ENCODE results near the gene FKBP7. TPM values are rescaled to one million over a fixed set of nuclear protein-coding genes. Genes with fewer than 3 reads are reported as not detected.
A peak's percentile ranks its signal among the peaks of the same experiment; 100 is the strongest.
"Not testable (repeated sequence)": the region's sequence is repeated elsewhere in the genome, so short reads cannot be mapped to it uniquely, and the experiment has no call there.

FKBP7 gene
- total RNA-seq, 2 donors from 2014 or later = 1.7 to 2.6 TPM

DNA sequence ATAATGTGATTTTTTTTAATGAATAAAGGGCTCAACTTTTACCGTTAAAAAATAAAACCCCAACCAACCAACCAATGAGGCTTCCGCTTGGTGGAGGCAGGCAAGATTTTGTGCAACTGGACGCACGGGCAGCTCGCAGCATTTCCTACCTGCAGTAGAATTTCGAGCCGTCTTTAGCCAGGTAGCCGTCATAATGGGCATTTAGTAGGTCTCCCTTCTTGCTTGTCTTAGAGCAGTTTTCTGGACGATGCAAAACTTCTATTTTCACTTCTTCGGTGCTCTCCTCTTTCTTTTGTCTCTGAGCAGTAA, 316 bp downstream of the FKBP7 start:
- peak overlapping the region; percentile 99 for H3K4me3 Mint-ChIP-seq
- no peaks in the 10 kb centered on the region for H3K27me3 Mint-ChIP-seq
- H3K9me3 Mint-ChIP-seq = no peaks in the 10 kb centered on the region
- peaks cover 13% of the 10 kb centered on the region for H3K4me1 Mint-ChIP-seq
- no peaks in the 10 kb centered on the region for H3K36me3 Mint-ChIP-seq (ENCODE audit: low read depth)
- H3K27ac Mint-ChIP-seq = peak overlapping the region; percentile 98
- ATAC-seq (replicated peaks) = no peak

DNA sequence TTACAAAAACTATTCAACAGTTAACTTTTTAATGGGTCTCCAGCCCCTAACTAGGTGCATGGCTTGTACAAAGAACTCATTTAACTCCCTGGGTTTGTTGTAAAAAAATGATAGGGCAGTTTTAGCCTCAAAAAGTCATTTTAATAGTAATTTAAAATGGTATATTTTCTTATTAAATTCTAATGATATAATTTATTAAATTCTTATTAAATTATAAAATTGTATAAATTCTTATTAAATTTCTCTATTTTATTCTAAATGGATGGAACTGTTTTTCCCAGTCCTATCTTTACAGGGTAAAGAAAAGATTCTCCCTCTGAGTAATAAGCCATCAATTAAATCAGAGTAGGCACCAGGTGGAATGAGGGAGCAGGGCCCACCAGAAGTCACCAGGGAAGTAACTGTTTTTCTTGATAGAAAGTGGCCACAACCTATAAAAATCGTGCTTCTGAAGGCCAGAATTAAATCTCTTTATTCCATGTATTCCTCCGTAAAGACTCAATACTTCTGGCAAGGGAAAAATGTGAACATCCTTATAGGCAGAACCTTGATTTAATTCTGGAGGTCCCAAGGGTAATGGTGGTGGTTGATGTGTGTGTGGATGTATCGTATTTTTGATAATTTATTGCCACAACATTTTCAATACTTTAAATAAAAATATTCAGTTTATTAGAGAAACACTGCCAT, 814 bp downstream of the FKBP7 start:
- no peak for ATAC-seq (replicated peaks)
- Mint-ChIP-seq H3K9me3 (no peaks in the 10 kb centered on the region), H3K27me3 (no peaks in the 10 kb centered on the region), H3K4me3 (peak overlapping the region; percentile 99), H3K27ac (no peak overlapping the region), H3K4me1 (peaks cover 8% of the 10 kb centered on the region), H3K36me3 (ENCODE audit: low read depth) (no peaks in the 10 kb centered on the region)

GRCh38 chr2:178476477-178476876, 1.9 kb downstream of the FKBP7 start:
- no peak for ATAC-seq (replicated peaks)
- no peaks in the 10 kb centered on the region for H3K36me3 Mint-ChIP-seq (ENCODE audit: low read depth)
- no peaks in the 10 kb centered on the region for H3K27me3 Mint-ChIP-seq
- H3K4me1 Mint-ChIP-seq = no peaks in the 10 kb centered on the region
- no peak overlapping the region for H3K27ac Mint-ChIP-seq
- H3K9me3 Mint-ChIP-seq = no peaks in the 10 kb centered on the region
- H3K4me3 Mint-ChIP-seq = no peak overlapping the region

- no peaks in the 10 kb centered on the region for H3K36me3 Mint-ChIP-seq (ENCODE audit: low read depth)
- no peak overlapping the region for H3K4me3 Mint-ChIP-seq
- no peak for ATAC-seq (replicated peaks)
- H3K27ac Mint-ChIP-seq = no peak overlapping the region
- H3K27me3 Mint-ChIP-seq = no peaks in the 10 kb centered on the region
- H3K9me3 Mint-ChIP-seq = no peaks in the 10 kb centered on the region
- H3K4me1 Mint-ChIP-seq = no peaks in the 10 kb centered on the region
Measured at GRCh38 chr2:178474560-178474959, 3.8 kb downstream of the FKBP7 start.

DNA sequence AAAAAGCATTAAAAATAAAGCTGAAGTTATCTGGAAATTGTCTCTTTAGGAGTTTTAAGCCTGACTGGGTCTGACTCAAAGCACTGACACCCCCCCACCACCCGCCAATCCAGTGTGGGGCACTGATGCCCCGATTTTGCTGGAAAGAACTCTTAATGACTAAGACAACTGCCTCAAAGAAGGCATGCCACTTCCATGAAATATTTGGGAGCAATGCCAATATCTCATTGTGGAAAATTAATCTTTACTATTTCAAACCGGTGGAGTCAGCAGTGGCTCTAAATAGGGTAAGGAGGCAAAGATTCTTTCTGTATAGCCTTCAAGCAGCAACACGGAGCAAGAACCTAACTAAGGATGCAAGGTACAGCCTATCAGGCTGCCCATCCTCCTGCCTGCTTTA, 4.5 kb downstream of the FKBP7 start:
- Mint-ChIP-seq H3K27me3 (no peaks in the 10 kb centered on the region), H3K36me3 (ENCODE audit: low read depth) (no peaks in the 10 kb centered on the region), H3K9me3 (no peaks in the 10 kb centered on the region), H3K4me3 (no peak overlapping the region), H3K27ac (no peak overlapping the region), H3K4me1 (no peaks in the 10 kb centered on the region)
- no peak for ATAC-seq (replicated peaks)

DNA sequence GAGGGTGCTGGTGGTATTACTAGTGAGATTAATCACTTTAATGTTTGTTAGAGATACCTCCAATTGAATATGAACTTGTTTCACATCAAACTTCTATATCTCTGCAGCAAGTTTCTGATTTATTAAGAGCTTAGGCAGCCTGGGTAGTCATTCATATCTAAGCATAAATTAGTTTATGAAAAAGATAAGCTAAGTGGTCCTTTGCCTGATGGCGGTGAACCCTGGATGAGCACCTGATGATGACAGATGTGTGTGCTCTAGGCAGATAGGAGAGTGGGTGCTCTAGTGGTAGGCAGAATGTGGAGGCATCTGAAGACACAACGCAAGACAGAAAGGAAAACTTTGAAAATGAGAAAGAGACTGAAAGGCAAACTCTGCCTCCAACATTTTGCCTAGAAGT, 5.0 kb downstream of the FKBP7 start:
- H3K9me3 Mint-ChIP-seq = no peaks in the 10 kb centered on the region
- H3K4me1 Mint-ChIP-seq = no peaks in the 10 kb centered on the region
- H3K36me3 Mint-ChIP-seq (ENCODE audit: low read depth) = no peaks in the 10 kb centered on the region
- no peak for ATAC-seq (replicated peaks)
- H3K27ac Mint-ChIP-seq = no peak overlapping the region
- H3K4me3 Mint-ChIP-seq = no peak overlapping the region
- H3K27me3 Mint-ChIP-seq = no peaks in the 10 kb centered on the region

DNA sequence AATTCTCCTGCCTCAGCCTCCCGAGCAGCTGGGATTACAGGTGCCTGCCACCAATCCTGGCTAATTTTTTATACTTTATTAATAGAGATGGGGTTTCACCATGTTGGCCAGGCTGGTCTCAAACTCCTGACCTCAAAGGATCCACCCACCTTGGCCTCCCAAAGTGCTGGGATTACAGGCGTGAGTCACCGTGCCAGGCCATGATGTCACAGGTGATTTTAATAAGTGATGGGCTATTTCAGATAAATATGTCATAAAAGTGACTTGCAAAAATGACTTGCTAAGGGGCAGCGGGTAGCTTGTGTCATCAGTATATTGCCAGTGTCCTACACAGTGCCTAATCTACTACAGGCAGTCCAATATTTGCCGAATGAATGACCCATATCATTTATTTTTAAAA, 7.1 kb downstream of the FKBP7 start:
- H3K4me3 Mint-ChIP-seq, H3K27me3 Mint-ChIP-seq, H3K4me1 Mint-ChIP-seq: not testable (repeated sequence)

DNA sequence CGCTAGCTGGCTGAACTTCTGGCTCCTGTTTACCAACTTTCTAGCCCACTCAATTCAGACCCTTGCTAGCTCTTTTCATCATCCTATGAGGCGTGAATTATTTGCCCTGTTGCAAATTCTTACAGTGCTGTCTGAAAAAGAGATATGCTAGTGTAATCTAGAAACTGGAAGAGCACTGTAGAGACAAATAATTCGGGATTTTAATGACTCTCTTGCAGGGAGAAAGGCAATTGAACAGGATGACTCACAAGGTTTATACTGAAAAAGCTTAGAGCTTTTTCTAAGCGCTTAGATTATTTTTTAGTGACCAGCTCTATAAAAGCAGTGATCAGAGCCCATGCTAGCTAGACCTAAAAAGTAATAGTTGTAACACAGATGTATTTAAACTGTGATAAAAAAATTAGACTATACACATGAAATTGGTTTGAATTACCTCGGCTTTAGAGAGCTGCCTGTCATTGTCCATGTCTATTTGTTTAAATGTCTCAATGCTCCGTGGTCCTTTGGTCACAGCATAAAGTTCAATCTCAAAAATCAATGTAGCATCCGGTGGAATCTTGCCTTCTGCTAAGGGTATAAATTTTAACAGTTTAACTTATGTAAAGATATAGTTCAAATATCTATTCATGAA, 9.1 kb downstream of the FKBP7 start:
- Mint-ChIP-seq H3K27me3 (no peaks in the 10 kb centered on the region), H3K4me3 (no peak overlapping the region), H3K4me1 (no peaks in the 10 kb centered on the region), H3K36me3 (ENCODE audit: low read depth) (no peaks in the 10 kb centered on the region), H3K27ac (no peak overlapping the region), H3K9me3 (no peaks in the 10 kb centered on the region)
- no peak for ATAC-seq (replicated peaks)

More for the DNA sequence above, 7.1 kb downstream of the FKBP7 start:
- H3K36me3 Mint-ChIP-seq (ENCODE audit: low read depth); H3K27ac Mint-ChIP-seq; ATAC-seq (replicated peaks); H3K9me3 Mint-ChIP-seq: not testable (repeated sequence)

GRCh38 chr2:178457390-178457886, 21.0 kb downstream of the FKBP7 start:
- Mint-ChIP-seq H3K27me3 (no peaks in the 10 kb centered on the region), H3K9me3 (no peaks in the 10 kb centered on the region), H3K4me3 (no peak overlapping the region), H3K4me1 (no peaks in the 10 kb centered on the region), H3K27ac (no peak overlapping the region), H3K36me3 (ENCODE audit: low read depth) (no peaks in the 10 kb centered on the region)
- ATAC-seq (replicated peaks) = no peak

DNA sequence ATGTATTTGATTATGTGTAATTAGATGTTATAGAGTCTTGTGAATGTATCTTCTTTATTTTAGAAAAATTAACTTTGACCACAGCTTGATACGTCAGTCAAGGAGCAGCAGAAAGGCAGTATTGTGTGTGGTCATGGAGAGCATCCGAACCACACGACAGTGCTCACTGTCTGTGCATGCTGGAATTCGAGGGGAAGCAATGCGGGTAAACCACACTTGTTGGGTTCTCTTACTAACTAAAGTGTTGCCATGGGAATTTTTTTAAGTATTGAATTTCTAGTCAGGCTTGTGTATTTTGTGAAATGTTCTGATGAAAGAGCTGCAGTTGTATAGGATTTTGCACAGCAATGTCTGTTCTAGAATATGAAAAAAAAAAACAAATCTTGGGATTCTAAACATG, 22.5 kb downstream of the FKBP7 start:
- Mint-ChIP-seq H3K4me1 (no peaks in the 10 kb centered on the region), H3K27me3 (no peaks in the 10 kb centered on the region), H3K4me3 (no peak overlapping the region), H3K9me3 (no peaks in the 10 kb centered on the region), H3K27ac (no peak overlapping the region), H3K36me3 (ENCODE audit: low read depth) (no peaks in the 10 kb centered on the region)
- ATAC-seq (replicated peaks) = no peak

DNA sequence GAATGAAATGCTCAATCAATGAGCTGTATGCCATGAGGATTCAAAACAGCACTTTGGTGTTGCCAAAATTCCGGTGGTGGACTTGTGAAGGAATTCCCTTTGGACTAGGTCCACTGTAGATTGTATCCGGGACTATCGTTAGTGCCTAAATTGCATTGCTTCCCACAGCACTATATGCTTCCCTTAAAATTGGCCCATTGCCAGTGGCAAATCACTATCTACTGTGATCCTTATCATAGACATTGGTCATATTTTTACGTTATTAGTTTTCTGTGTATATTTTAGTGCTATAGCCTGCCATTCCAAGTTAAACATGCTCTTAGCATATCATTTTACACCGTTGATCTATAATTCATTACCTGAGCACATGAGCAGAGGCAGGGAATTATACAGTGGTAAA, 25.5 kb downstream of the FKBP7 start:
- H3K27me3 Mint-ChIP-seq = no peaks in the 10 kb centered on the region
- H3K4me3 Mint-ChIP-seq = no peak overlapping the region
- peaks cover 26% of the 10 kb centered on the region for H3K36me3 Mint-ChIP-seq (ENCODE audit: low read depth)
- peaks cover 8% of the 10 kb centered on the region for H3K4me1 Mint-ChIP-seq
- ATAC-seq (replicated peaks) = no peak
- no peaks in the 10 kb centered on the region for H3K9me3 Mint-ChIP-seq
- H3K27ac Mint-ChIP-seq = no peak overlapping the region

DNA sequence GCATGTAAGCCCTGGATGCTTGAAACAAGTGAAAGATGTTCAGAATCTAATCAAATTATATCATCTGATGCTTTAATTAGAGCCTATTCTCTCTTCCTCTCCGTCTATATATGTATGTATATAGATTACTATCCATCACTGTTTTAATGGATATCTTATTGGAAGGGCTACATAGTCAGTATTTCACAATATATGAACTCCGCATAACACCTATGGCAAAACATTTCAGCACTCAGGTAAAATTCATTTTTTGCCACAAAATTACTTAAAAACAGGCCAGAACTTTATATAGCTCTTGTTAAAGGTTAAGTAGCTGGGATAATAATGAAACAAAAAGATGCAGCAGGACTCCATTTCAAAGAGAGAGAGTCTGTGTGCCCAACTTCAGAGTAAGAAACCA, 26.1 kb downstream of the FKBP7 start:
- H3K36me3 Mint-ChIP-seq (ENCODE audit: low read depth) = peaks cover 30% of the 10 kb centered on the region
- H3K27ac Mint-ChIP-seq = no peak overlapping the region
- peak overlapping the region; percentile 87 for H3K4me3 Mint-ChIP-seq
- H3K4me1 Mint-ChIP-seq = peaks cover 8% of the 10 kb centered on the region
- ATAC-seq (replicated peaks) = no peak
- no peaks in the 10 kb centered on the region for H3K9me3 Mint-ChIP-seq
- no peaks in the 10 kb centered on the region for H3K27me3 Mint-ChIP-seq

- H3K27me3 Mint-ChIP-seq = no peaks in the 10 kb centered on the region
- peak within 1 kb of the TSS; percentile 95 for H3K27ac Mint-ChIP-seq
Measured at GRCh38 chr2:178450774-178451525, 27.4 kb downstream of the FKBP7 start, which contains the start of the genes PJVK and PRKRA. PJVK (plus strand) TSS chr2:178451378; CDS start chr2:178453410, 2,032 bp downstream. PRKRA (minus strand) TSS chr2:178451175; CDS start chr2:178451030, 145 bp downstream.

DNA sequence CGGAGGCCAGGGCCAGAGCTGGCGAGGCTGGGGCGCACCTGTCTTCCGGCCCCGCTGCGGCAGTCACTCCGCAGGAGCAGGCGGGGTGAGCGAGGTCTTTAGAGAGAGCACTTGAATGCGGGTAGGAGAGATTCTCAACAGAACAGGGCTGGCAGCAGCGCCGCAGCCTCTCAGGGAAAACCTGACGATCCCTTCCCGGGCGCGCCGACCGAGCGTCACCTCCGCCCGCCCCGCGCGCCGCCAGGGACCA, 28.0 kb downstream of the FKBP7 start:
- Mint-ChIP-seq H3K27me3 (no peaks in the 10 kb centered on the region), H3K4me3 (peak overlapping the region; percentile 87), H3K27ac (peak overlapping the region; percentile 24), H3K9me3 (no peaks in the 10 kb centered on the region), H3K36me3 (ENCODE audit: low read depth) (peaks cover 49% of the 10 kb centered on the region), H3K4me1 (peaks cover 8% of the 10 kb centered on the region)
- peak; percentile 63 for ATAC-seq (replicated peaks)

More at GRCh38 chr2:178450774-178451525, 27.4 kb downstream of the FKBP7 start, which contains the start of the genes PJVK and PRKRA:
- H3K36me3 Mint-ChIP-seq (ENCODE audit: low read depth) = peaks cover 44% of the 10 kb centered on the region
- ATAC-seq (replicated peaks) = peak; percentile 89
- no peaks in the 10 kb centered on the region for H3K9me3 Mint-ChIP-seq
- peaks cover 8% of the 10 kb centered on the region for H3K4me1 Mint-ChIP-seq
- peak within 1 kb of the TSS; percentile 87 for H3K4me3 Mint-ChIP-seq
